DMS53 treated with DMSO at 0.1 percent for 48 hours (cell line): ENCODE results near the gene NLGN1.

Experiments used
- DNase-seq: peaks from one replicate; lab custom pipeline; 2025; ENCODE audit not compliant: unreplicated experiment; lab: John Stamatoyannopoulos, UW

NLGN1 gene

GRCh38 chr3:173825730-173826129 lies 428.2 kb downstream of the NLGN1 start:
- no peak for DNase-seq

GRCh38 chr3:173826416-173826815 lies 428.9 kb downstream of the NLGN1 start:
- DNase-seq = no peak

DNA sequence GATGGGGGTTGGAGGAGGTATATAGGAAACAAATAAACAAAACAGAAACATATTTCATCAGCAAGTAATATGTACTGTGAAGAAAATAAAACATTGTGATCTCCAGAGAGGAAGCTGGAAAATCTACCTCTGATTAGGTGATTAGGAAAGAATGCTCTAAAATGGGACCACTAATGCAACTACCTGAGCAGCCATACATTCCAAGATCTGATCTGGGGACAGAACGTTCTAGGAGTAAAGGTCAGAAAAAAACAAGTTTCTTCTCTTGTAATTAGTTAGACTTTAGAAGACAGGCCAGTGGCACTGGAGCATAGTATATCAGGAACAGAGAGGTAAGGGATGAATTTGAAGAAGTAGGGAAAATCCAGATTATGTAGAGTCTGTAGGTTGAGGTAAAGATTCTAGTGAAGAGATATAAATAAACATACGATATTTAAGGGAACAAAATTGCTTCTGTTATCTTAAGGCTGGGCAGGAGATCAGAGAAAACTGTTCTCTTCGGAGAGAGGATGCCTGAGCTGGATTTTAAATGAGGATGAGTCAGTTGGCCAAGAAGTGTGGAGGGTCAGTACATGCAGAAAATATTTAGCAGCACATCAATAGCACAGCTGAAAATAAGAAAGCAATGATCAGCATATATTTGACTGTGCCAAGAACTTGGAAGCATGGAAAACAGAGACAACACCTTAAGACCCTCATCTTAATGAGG lies 429.5 kb downstream of the NLGN1 start:
- DNase-seq = no peak

DNA sequence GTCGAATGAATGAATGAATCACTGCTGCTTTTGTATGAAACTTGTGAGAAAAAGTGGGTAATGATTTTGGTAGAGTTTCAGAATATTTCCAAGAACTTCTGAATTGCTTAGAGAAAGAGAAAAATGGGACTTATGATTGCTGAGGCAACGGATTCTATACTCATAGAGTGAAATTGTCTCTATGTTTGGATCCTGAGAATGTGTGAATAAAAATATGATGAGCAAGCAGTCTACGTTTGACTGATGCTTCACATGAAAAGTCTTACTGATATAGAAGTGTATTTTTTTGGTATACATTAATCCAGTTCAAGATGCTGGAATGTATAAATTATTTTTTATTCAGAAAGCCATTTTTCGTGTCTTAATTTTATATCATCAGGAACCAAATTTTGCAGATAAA lies 441.1 kb downstream of the NLGN1 start:
- no peak for DNase-seq

GRCh38 chr3:173839859-173840258 lies 442.3 kb downstream of the NLGN1 start:
- no peak for DNase-seq

- no peak for DNase-seq
Measured at GRCh38 chr3:173841334-173841733, 443.8 kb downstream of the NLGN1 start.

DNA sequence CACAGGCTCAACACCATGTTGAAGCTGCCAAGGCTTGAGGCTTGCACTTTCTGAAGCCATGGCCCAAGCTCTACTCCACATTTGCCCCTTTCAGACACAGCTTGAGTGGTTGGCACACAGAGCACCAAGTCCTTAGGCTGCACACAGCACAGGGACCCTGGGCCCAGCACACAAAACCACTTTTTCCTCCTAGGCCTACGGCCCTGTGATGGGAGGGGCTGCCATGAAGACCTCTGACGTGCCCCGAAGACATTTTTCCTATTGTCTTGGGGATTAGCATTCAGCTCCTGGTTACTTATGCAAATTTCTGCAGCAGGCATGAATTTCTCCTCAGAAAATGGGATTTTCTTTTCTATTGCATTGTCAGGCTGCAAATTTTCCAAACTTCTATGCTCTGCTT lies 445.5 kb downstream of the NLGN1 start:
- DNase-seq = no peak

DNA sequence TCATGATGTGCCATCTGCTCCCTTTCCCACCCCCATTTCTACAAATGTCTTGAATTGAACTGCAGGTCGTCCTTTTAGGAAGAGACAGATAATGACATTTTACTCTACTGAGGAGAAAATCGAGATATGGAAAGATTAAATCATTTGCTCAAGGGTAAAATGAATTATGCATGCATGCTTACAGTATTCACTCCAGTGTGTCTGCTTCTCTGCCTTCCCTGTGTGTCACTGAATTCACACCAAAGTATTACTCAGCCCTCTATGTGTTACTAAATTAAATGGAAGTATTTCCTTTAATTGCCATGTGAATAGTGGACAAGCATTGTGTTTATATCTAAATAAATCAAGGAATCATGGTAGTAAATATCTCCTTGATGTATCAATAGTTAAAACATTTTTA lies 449.0 kb downstream of the NLGN1 start:
- no peak for DNase-seq

- no peak for DNase-seq
Measured at GRCh38 chr3:173849489-173849888, 451.9 kb downstream of the NLGN1 start.

GRCh38 chr3:173857154-173857553 lies 459.6 kb downstream of the NLGN1 start:
- DNase-seq = no peak

- no peak for DNase-seq
Measured at GRCh38 chr3:173862701-173863100, 465.2 kb downstream of the NLGN1 start.

DNA sequence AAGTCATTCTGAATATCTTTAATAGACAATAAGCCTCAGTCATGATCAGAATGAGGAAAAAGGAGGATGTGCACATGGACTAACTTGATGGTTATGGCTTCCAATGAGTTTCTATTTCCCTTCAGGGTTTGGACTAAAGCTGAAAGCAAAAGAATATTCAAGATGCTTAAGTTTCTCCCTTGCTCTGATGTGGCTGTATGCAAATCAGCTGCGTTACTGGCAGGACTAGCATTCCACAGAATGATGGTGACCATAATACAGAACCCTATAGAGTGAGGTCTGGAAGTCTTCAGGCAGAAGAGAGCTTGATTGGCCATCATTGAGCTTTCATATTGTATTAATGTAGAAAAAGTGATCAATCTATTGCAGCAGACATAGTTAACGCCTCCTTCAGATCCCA lies 466.0 kb downstream of the NLGN1 start:
- no peak for DNase-seq

DNA sequence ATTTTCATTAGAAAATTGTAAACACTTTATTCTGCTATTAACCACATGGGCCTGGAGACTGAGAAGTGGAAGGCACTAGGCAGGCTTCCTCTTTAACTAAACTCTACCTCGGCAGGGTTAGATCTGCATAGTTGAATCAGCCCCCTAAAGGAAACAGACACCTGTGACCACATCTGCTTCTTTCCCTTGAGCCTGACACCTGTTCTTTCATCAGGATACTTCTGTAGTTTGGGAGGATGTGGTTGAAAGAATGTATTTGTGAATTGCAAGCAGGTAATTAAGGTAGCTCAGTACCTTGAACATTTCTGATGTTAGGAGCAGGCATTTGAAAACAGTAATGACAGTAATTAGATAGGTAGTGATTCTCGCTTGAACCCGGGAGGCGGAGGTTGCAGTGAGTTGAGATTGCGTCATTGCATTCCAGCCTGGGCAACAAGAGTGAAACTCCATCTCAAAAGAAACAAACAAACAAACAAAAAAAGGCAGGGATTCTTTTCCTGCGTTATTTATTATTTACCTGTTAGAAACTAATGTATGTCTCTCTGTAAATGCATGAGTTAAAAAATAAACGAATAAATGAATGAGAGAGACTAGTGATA lies 468.5 kb downstream of the NLGN1 start:
- no peak for DNase-seq

- no peak for DNase-seq
Measured at GRCh38 chr3:173869766-173870165, 472.2 kb downstream of the NLGN1 start.

GRCh38 chr3:173870976-173871375 lies 473.4 kb downstream of the NLGN1 start:
- DNase-seq = no peak

GRCh38 chr3:173875790-173876189 lies 478.2 kb downstream of the NLGN1 start:
- DNase-seq = no peak

- no peak for DNase-seq
Measured at GRCh38 chr3:173876476-173876875, 478.9 kb downstream of the NLGN1 start.

- DNase-seq = no peak
Measured at GRCh38 chr3:173887888-173888287, 490.3 kb downstream of the NLGN1 start.

- DNase-seq = no peak
Measured at GRCh38 chr3:173889596-173889995, 492.1 kb downstream of the NLGN1 start.

DNA sequence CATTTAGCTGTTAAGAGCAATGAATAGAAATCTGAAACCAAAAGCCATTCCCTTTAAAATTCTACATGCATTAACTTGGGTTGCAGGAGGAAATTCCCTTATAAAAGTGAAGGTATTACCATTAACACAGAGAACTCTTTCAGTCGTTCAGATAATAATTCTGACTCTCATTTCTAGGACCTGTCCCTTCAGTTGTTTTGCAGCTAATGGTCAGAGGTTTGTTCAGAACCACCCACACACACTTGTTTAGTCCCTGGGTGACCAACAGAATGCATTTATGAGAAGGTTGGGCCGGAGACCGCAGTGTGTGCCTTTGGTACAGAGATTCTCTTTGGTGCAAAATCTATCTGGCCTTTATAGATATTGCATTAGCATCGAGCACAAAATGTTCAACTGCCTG lies 492.5 kb downstream of the NLGN1 start:
- DNase-seq = no peak

DNA sequence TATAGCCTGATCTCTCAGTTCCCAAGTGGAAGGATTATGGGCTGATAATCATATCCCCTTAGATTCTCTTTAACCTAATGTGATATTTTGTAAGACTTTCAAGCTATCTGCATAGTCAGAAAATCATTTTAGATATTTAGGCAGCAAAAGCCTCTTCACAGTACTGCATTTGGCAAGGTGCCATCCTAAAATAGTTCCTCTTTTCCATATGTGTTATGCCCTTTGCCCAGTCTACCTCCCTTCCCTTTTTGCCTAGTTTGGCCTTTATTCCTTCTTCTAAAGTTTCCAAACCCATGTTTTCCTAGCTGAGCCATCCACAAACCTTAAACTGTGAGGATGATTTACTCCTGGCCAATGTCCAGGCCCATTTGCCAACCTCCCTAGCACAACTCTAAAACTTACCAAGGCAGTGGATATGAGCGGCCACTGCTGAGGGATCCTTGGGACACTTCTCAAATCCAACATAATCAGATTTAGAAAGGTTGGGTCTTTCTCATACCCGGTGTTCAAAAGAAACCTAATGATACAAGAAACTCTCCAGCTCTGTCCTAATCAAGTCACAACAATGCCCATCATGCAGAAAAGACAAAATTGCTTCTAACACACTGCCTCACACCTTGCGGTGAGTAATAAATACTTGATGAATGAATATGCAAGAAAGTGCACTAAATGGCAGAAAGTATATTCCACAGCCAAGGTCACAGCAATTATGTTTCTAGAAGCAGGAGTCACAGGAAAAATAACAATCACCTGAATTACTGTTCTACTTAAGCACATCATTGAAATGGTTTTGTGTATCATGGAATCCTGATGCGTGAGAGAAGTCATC lies 493.9 kb downstream of the NLGN1 start:
- no peak for DNase-seq

DNA sequence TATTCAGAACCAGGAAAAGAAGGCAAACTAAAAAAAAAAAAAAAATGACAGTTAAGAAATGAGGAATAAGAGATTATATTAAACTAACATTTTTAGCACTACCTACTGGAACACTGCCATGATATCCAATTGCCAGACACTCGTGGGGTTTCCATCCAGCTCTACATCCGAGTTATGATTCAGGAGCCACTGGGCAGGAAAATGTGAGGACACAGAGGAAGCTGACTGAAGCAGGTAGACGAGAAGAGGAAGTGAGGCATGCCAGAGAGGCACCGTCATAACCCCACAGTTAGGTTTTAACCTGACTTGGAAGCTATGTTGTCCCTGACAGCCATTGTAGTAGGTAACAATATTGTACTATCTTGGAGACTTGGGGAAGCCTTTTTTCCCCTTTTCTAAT lies 495.0 kb downstream of the NLGN1 start:
- no peak for DNase-seq
